HCT116 (cell line): ENCODE measurements around the gene TMEM187. TPM values are rescaled to one million over a fixed set of nuclear protein-coding genes. Genes with fewer than 3 reads are reported as not detected.
A peak's percentile ranks its signal among the peaks of the same experiment; 100 is the strongest.

Source experiments
- ATAC-seq: fragments of 200-7000 bp; cut with Tn5 transposase; 2 replicates; pipeline ENCODE4 v1.9.1; 2020; ENCODE audit warnings: mild to moderate bottlenecking, moderate library complexity
- BruUV-seq: library from RNA; stranded (reverse); fragments of 400-500 nt; replicated peaks from 2 replicates; lab custom pipeline; 2021; lab: Mats Ljungman, UMichigan
- CTCF ChIA-PET: fragments of 300-600 bp; sonication (Branson Sonifier 250); formaldehyde crosslinking; loops from one replicate; lab custom pipeline; 2021; ENCODE audit warnings: antibody characterized with exemption; lab: Charles Lee
- POLR2A ChIA-PET: fragments of 300-600, 350-600 bp; sonication (Branson Sonifier 250); formaldehyde crosslinking; loops from one replicate; lab custom pipeline; 2021; ENCODE audit warnings: antibody characterized with exemption; lab: Charles Lee
- RAD21 ChIA-PET, 2 experiments: fragments of 300-600 bp; sonication (Branson Sonifier 250); formaldehyde crosslinking; loops; one replicate each; lab custom pipeline; 2023; ENCODE audit warnings: low total read pairs in 2 of 2; ENCODE audit not compliant: uncharacterized antibody in 2 of 2, unreplicated experiment in 2 of 2, low non-redundant PET in 1 of 2; lab: Charles Lee
- DNase-seq: peaks from one replicate; pipeline ENCODE4 v3.0.0-alpha.2; 2010; ENCODE audit warnings: low read depth, low spot score
- H2AFZ ChIP-seq: fragments of 200-600 bp; shearing (Covaris generic), sonication (generic); 2 replicates; pipeline ENCODE4 v1.6.1; 2017; ENCODE audit warnings: low read depth, mixed run types, mixed read lengths, antibody characterized with exemption, low read length; ENCODE audit not compliant: poor library complexity, severe bottlenecking
- H3K27ac ChIP-seq: 2 replicates; pipeline ENCODE4 v1.5.1; 2012; ENCODE audit warnings: low read depth, low read length
- H3K27me3 ChIP-seq: fragments of 200-600 bp; sonication (generic); 2 replicates; pipeline ENCODE4 v1.6.1; 2016; ENCODE audit warnings: mixed run types, low read length, mixed read lengths; ENCODE audit not compliant: insufficient read depth
- H3K36me3 ChIP-seq, 2 experiments: fragments of 200-500 bp in 1 of 2; fragments of 200-600 bp in 1 of 2; sonication (Bioruptor generic) in 1 of 2; sonication (generic) in 1 of 2; 2 replicates each; pipeline versions ENCODE4 v1.5.1 to v1.6.1; 2014 to 2016; ENCODE audit warnings: low read length in 2 of 2, inconsistent platforms in 1 of 2, mixed read lengths in 1 of 2, mixed run types in 1 of 2; ENCODE audit not compliant: insufficient read depth in 2 of 2, control insufficient read depth in 1 of 2
- H3K4me1 ChIP-seq, 2 experiments: fragments of 200-600 bp in 1 of 2; sonication (generic) in 1 of 2; 2 replicates each; pipeline versions ENCODE4 v1.5.1 to v1.6.1; 2012 to 2017; ENCODE audit warnings: low read length in 2 of 2, inconsistent platforms in 1 of 2, mild to moderate bottlenecking in 1 of 2, mixed read lengths in 1 of 2, mixed run types in 1 of 2, moderate library complexity in 1 of 2; ENCODE audit not compliant: insufficient read depth in 2 of 2, control insufficient read depth in 1 of 2
- H3K4me2 ChIP-seq: fragments of 200-600 bp; sonication (generic); 2 replicates; pipeline ENCODE4 v1.6.1; 2017; ENCODE audit warnings: mixed run types, low read length, mixed read lengths
- H3K4me3 ChIP-seq, 2 experiments: fragments of 200-600 bp in 1 of 2; sonication (generic) in 1 of 2; replicated peaks in 1 of 2; 2 replicates each; pipeline ENCODE4 v1.5.1; 2011 to 2016; ENCODE audit warnings: low read length in 2 of 2, control low read depth in 1 of 2, low read depth in 1 of 2, mild to moderate bottlenecking in 1 of 2, mixed read lengths in 1 of 2, mixed run types in 1 of 2
- H3K79me2 ChIP-seq: fragments of 200-600 bp; sonication (generic); 2 replicates; pipeline ENCODE4 v1.6.1; 2017; ENCODE audit warnings: mild to moderate bottlenecking, mixed run types, low read length, moderate library complexity, mixed read lengths; ENCODE audit not compliant: insufficient read depth
- H3K9ac ChIP-seq: fragments of 200-600 bp; sonication (generic); 2 replicates; pipeline ENCODE4 v1.6.1; 2016; ENCODE audit warnings: low read length, mixed read lengths
- H3K9me2 ChIP-seq: fragments of 200-600 bp; sonication (generic), shearing (Covaris generic); 2 replicates; pipeline ENCODE4 v1.6.1; 2017; ENCODE audit warnings: mixed run types, mild to moderate bottlenecking, moderate library complexity; ENCODE audit not compliant: insufficient read depth
- H3K9me3 ChIP-seq, 2 experiments: fragments of 200-500 bp in 1 of 2; fragments of 200-600 bp in 1 of 2; sonication (Bioruptor generic) in 1 of 2; sonication (generic) in 1 of 2; 2 replicates each; pipeline ENCODE4 v1.6.1; 2014 to 2017; ENCODE audit warnings: low read length in 2 of 2, mixed read lengths in 2 of 2, inconsistent platforms in 1 of 2, low read depth in 1 of 2, mild to moderate bottlenecking in 1 of 2, mixed run types in 1 of 2, moderate library complexity in 1 of 2; ENCODE audit not compliant: control insufficient read depth in 1 of 2, insufficient read depth in 1 of 2
- H4K20me1 ChIP-seq: fragments of 200-600 bp; sonication (generic), shearing (Covaris generic); 2 replicates; pipeline ENCODE4 v1.6.1; 2017; ENCODE audit warnings: mixed run types, mild to moderate bottlenecking, moderate library complexity; ENCODE audit not compliant: insufficient read depth
- ATF3 ChIP-seq: IDR thresholded peaks from 2 replicates; pipeline ENCODE4 v1.6.1; 2012
- CBX3 ChIP-seq: IDR thresholded peaks from 2 replicates; pipeline ENCODE4 v1.6.1; 2012; ENCODE audit warnings: low read depth
- EZH2 ChIP-seq: fragments of 200-600 bp; sonication (generic); IDR thresholded peaks from 2 replicates; pipeline ENCODE4 v1.6.1; 2017; ENCODE audit warnings: antibody characterized with exemption, mixed run types
- JUND ChIP-seq: IDR thresholded peaks from 2 replicates; pipeline ENCODE4 v1.6.1; 2012
- POLR2A ChIP-seq: IDR thresholded peaks from 2 replicates; pipeline ENCODE4 v1.7.0; 2011; ENCODE audit warnings: borderline replicate concordance; ENCODE audit not compliant: insufficient read depth, insufficient read length; ENCODE audit errors: extremely low read depth
- POLR2AphosphoS5 ChIP-seq: IDR thresholded peaks from 2 replicates; pipeline ENCODE4 v1.6.1; 2011; ENCODE audit warnings: mild to moderate bottlenecking, low read depth, low read length, moderate library complexity
- RAD21 ChIP-seq: IDR thresholded peaks from 2 replicates; pipeline ENCODE4 v1.6.1; 2012; ENCODE audit warnings: low read depth, mild to moderate bottlenecking
- SIN3A ChIP-seq: IDR thresholded peaks from 2 replicates; pipeline ENCODE4 v1.6.1; 2012; ENCODE audit warnings: low read depth
- YY1 ChIP-seq: IDR thresholded peaks from 2 replicates; pipeline ENCODE4 v1.6.1; 2011; ENCODE audit warnings: low read length, low read depth, moderate library complexity, mild to moderate bottlenecking; ENCODE audit not compliant: insufficient replicate concordance; ENCODE audit errors: extremely low read depth
- ZFX ChIP-seq: fragments of 450-650 bp; IDR thresholded peaks from 2 replicates; pipeline ENCODE4 v1.6.1; 2017
- intact Hi-C: fragments of 100-400 bp; cut with micrococcal nuclease; formaldehyde crosslinking; loops from 2 replicates; pipeline ENCODE4 v1.10.0; 2022
- total RNA-seq: library from RNA; stranded (reverse); gene quantifications from one replicate; pipeline ENCODE4 v1.2.1, GENCODE V29; 2021; ENCODE audit not compliant: unreplicated experiment
- TF ChIP-seq, protein P1 (sequence below): IDR thresholded peaks from 2 replicates; pipeline ENCODE4 v1.6.1; 2011; ENCODE audit warnings: mild to moderate bottlenecking, low read length, moderate library complexity; ENCODE audit not compliant: insufficient replicate concordance; ENCODE audit errors: extremely low read depth

The TMEM187 gene
- total RNA-seq, 1 experiment from 2014 or later, result 12.6 TPM

GRCh38 chrX:153969904-153970356 is 2.6 kb upstream of the TMEM187 start:
- H3K79me2 ChIP-seq, result peaks cover 71% of the 10 kb centered on the region
- CTCF ChIA-PET, result no interaction called here

More at GRCh38 chrX:153969904-153970356, 2.6 kb upstream of the TMEM187 start:
- peaks cover 12 to 28% of the 10 kb centered on the region in 2 experiments for H3K4me1 ChIP-seq
- H3K9me3 ChIP-seq, result no peaks in the 10 kb centered on the region
- peak overlapping the region; percentile 99 for H3K9ac ChIP-seq
- no peak overlapping the region for H2AFZ ChIP-seq
- peak overlapping the region; percentile 75 to 78 for H3K4me3 ChIP-seq
- no peaks in the 10 kb centered on the region for H3K9me2 ChIP-seq
- intact Hi-C loops, result loop anchor here (10.0 kb wide), 1 partner anchor 425 kb away; the partner anchor contains the start of gene RPL10
- ATAC-seq (no peak), DNase-seq (no peak)
- ChIA-PET RAD21 (interaction anchor here in 1 of 2 experiments (0.6 kb wide), 1 partner anchor 129 kb away, joined by 4 read pairs; no protein-coding TSS in a partner anchor), POLR2A (interaction anchor here (2.0 kb wide), 1 partner anchor 41 kb away, joined by 10 read pairs; no protein-coding TSS in a partner anchor)
- TF ChIP-seq CBX3 (no peak), POLR2A (no peak), YY1 (no peak), ZFX (no peak), ATF3 (no peak), RAD21 (no peak), EZH2 (no peak), SIN3A (no peak), POLR2AphosphoS5 (no peak), JUND (no peak)
- TF ChIP-seq, protein P1, sequence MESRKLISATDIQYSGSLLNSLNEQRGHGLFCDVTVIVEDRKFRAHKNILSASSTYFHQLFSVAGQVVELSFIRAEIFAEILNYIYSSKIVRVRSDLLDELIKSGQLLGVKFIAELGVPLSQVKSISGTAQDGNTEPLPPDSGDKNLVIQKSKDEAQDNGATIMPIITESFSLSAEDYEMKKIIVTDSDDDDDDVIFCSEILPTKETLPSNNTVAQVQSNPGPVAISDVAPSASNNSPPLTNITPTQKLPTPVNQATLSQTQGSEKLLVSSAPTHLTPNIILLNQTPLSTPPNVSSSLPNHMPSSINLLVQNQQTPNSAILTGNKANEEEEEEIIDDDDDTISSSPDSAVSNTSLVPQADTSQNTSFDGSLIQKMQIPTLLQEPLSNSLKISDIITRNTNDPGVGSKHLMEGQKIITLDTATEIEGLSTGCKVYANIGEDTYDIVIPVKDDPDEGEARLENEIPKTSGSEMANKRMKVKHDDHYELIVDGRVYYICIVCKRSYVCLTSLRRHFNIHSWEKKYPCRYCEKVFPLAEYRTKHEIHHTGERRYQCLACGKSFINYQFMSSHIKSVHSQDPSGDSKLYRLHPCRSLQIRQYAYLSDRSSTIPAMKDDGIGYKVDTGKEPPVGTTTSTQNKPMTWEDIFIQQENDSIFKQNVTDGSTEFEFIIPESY, result no peak
- H3K27me3 ChIP-seq, result no peaks in the 10 kb centered on the region
- peaks cover 0 to 11% of the 10 kb centered on the region in 2 experiments; a peak in 1 of 4 replicates for H3K36me3 ChIP-seq
- H4K20me1 ChIP-seq, result no peaks in the 10 kb centered on the region
- no TSS peak for BruUV-seq
- H3K4me2 ChIP-seq, result peak overlapping the region; percentile 76
- H3K27ac ChIP-seq, result peak overlapping the region; percentile 90
